HepG2 (cell line): ENCODE data around the gene MYORG. TPM values are rescaled to one million over a fixed set of nuclear protein-coding genes. Genes with fewer than 3 reads are reported as not detected.

Source experiments
- ESRRA ChIP-seq: sonication (generic); formaldehyde crosslinking; IDR thresholded peaks from 2 replicates; pipeline ENCODE4 v1.5.1; 2020; ENCODE audit warnings: mild to moderate bottlenecking, low read depth, missing genetic modification reagents
- ETV6 ChIP-seq: sonication (generic); formaldehyde crosslinking; conservative IDR thresholded peaks from 2 replicates; pipeline ENCODE4 v1.4.0; 2020; ENCODE audit warnings: missing genetic modification reagents
- GABPB1 ChIP-seq: IDR thresholded peaks from 2 replicates; pipeline ENCODE4 v1.6.1; 2016; ENCODE audit warnings: mild to moderate bottlenecking, missing genetic modification reagents, moderate library complexity, missing compliant biosample characterization
- HNRNPL ChIP-seq: fragments of 200-400 bp; formaldehyde crosslinking; IDR thresholded peaks from 2 replicates; pipeline ENCODE4 v1.6.1; 2017; ENCODE audit warnings: mild to moderate bottlenecking, low read depth, low read length
- ISL2 ChIP-seq: sonication (generic); formaldehyde crosslinking; IDR thresholded peaks from 2 replicates; pipeline ENCODE4 v1.5.0; 2020; ENCODE audit warnings: missing genetic modification reagents
- KLF12 ChIP-seq: sonication (generic); formaldehyde crosslinking; IDR thresholded peaks from 2 replicates; pipeline ENCODE4 v1.4.0; 2020; ENCODE audit warnings: missing genetic modification reagents, borderline replicate concordance
- MTERF4 ChIP-seq: sonication (generic); formaldehyde crosslinking; IDR thresholded peaks from 2 replicates; pipeline ENCODE4 v1.8.0; 2023; ENCODE audit warnings: mild to moderate bottlenecking, missing genetic modification reagents
- RORA ChIP-seq: sonication (generic); formaldehyde crosslinking; IDR thresholded peaks from 2 replicates; pipeline ENCODE4 v1.5.0; 2020; ENCODE audit warnings: mild to moderate bottlenecking, missing genetic modification reagents, moderate library complexity
- U2AF2 ChIP-seq: fragments of 200-400 bp; formaldehyde crosslinking; IDR thresholded peaks from 2 replicates; pipeline ENCODE4 v1.6.1; 2017; ENCODE audit warnings: low read depth, mild to moderate bottlenecking, low read length
- ZFP41 ChIP-seq: sonication (generic); formaldehyde crosslinking; IDR thresholded peaks from 2 replicates; pipeline ENCODE4 v1.4.0; 2020; ENCODE audit warnings: mild to moderate bottlenecking, missing genetic modification reagents, borderline replicate concordance
- ZHX1 ChIP-seq: sonication (generic); formaldehyde crosslinking; IDR thresholded peaks from 2 replicates; pipeline ENCODE4 v1.8.1; 2022; ENCODE audit warnings: low read depth, mild to moderate bottlenecking, missing genetic modification reagents
- ZNF407 ChIP-seq: sonication (generic); formaldehyde crosslinking; IDR thresholded peaks from one replicate; pipeline ENCODE4 v1.5.1; 2020; ENCODE audit warnings: mild to moderate bottlenecking, missing genetic modification reagents; ENCODE audit errors: not compliant biosample characterization
- ZNF430 ChIP-seq: sonication (generic); formaldehyde crosslinking; IDR thresholded peaks from 2 replicates; pipeline ENCODE4 v1.9.0; 2021; ENCODE audit warnings: mild to moderate bottlenecking, missing genetic modification reagents
- ZNF44 ChIP-seq: sonication (generic); formaldehyde crosslinking; IDR thresholded peaks from 2 replicates; pipeline ENCODE4 v1.5.1; 2020; ENCODE audit warnings: mild to moderate bottlenecking, missing genetic modification reagents
- polyA plus RNA-seq, 8 experiments: library from polyadenylated mRNA; depleted of rRNA in 3 of 8; stranded (reverse) in 7 of 8; unstranded in 1 of 8; fragments of >200 nt; fragmentation: Illumina TruSeq in 4 of 8; extraction: Trizol in 4 of 8; gene quantifications; 2 replicates each; pipeline versions ENCODE4 v1.2.1 to v1.2.3, GENCODE V29; 2011 to 2016; ENCODE audit warnings: low read depth in 4 of 8, missing spikeins in 1 of 8, mixed read lengths in 1 of 8; ENCODE audit not compliant: insufficient read depth in 1 of 8
- total RNA-seq, 5 experiments: library from RNA; depleted of rRNA; stranded (reverse); fragments of >200 nt; fragmentation: Illumina TruSeq; extraction: Trizol; gene quantifications; 2 replicates each; pipeline ENCODE4 v1.2.3, GENCODE V29; 2016; ENCODE audit warnings: low read depth in 1 of 5

MYORG gene
- total and polyA plus RNA-seq, 2 of the 13 experiments (the other 11 are each of a cell fraction or from before 2014, with no cell fraction given), result 11.1 to 22.4 TPM

GRCh38 chr9:34405719-34406118 is 29.0 kb upstream of the MYORG start (continued):
- TF ChIP-seq KLF12 (CRISPR knock-in tag) (no peak), U2AF2 (no peak), ETV6 (CRISPR knock-in tag) (no peak), ESRRA (CRISPR knock-in tag) (no peak), ZNF430 (CRISPR knock-in tag) (no peak), ISL2 (CRISPR knock-in tag) (no peak), ZHX1 (CRISPR knock-in tag) (no peak), HNRNPL (no peak), ZNF407 (CRISPR knock-in tag) (no peak), MTERF4 (CRISPR knock-in tag) (no peak), ZNF44 (no peak), ZFP41 (CRISPR knock-in tag) (no peak), GABPB1 (no peak), RORA (CRISPR knock-in tag) (no peak)
